ENCODE results near the gene SGTA.
"Not testable (repeated sequence)": the region's sequence is repeated elsewhere in the genome, so short reads cannot be mapped to it uniquely, and the experiment has no call there.

The SGTA gene

GRCh38 chr19:2792666-2793065 is 9.6 kb upstream of the SGTA start:
- not testable (repeated sequence) for DNase-seq

- DNase-seq: no peak
These were observed 8.8 kb upstream of the SGTA start for GRCh38 chr19:2791876-2792275.

DNA sequence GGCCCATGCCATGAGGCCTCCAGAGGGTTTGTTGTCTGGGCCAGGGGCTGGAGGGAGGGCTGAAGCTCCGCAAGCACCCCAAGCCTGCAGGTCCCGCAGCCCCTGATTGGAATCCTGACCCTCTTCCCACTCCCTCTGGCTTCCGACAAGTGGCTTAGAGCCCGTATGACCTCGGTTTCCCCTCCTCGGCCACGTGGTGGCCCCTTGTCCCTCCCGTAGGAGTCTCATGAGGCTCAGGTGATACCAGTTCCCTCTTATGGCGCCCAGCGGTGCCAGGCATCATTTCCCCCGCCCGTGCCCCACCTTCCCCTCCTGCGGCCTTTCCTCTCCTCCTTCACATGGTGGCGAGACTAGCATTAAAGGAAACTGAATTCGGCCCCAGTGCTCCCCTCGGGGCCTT is 8.4 kb upstream of the SGTA start:
- DNase-seq: no peak

DNA sequence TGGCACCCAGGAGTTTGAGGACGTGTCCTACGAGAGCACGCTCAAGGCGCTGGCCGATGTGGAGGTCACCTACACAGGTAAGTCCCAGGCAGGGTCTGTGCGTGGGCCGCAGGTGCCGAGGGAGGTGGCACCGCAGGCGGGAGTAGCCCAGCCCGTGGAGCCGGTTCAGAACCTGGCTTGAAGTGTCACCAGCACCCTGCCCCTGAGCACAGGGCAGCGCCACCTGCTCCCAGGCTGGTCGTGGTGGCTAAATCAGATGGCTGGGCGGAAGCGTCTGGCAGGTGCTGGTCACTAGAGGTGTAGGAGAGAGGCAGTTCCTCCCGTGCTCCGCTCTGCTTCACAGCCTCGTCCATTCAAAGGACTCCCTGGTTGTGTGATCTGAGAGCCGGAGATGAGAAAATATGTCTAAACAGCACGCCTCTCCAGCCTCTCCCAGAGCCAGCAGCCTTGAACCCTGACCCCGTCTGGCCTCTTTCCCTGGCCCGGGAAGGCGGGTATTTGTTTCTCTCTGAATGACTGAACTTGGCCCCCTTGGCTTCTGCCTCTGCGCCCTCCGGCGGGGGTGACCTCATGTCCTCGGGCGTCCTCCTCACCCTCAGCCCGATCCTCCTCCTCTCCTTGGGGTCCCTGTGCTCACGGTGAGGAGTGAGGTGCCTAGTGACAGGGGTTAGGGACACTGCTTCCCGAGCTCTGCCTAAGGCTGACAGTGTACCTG is 7.6 kb upstream of the SGTA start:
- no peak for DNase-seq

- DNase-seq: no peak
These were observed 7.1 kb upstream of the SGTA start for GRCh38 chr19:2790194-2790556.

DNA sequence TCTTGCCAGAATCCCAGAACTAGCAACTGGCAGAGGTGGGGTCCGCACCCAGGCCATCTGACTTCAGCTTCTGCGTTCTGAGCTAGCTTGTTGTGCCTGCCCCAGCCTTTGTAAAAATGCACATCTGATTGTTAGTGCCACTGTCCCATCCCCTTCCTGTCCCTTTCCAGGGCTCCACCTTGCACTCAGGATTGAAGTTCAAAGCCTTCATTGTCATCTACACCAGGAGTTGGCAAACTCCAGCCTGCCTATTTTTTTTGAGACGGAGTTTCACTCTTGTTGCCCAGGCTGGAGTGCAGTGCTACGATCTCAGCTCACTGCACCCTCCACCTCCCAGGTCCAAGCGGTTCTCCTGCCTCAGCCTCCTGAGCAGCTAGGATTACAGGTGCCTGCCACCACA is 5.2 kb upstream of the SGTA start:
- DNase-seq: no peak

DNA sequence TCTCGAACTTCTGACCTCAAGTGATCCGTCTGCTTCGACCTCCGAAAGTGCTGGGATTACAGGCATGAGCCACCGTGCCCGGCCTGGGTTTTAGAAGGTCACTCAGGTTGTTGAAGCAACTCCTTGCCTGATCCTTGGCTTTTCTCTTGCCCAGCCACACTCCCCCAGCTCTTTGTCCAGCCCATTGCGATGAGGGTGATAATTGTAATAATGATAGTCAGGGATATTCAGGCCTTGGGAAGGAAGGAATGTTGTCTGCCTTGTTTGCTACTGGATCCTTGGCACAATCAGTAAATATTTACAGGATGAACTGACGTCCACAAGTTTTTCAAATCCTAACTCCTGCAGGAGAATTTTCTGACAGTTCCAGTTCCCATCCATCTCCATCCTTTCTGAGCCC is 4.0 kb upstream of the SGTA start:
- DNase-seq: no peak

DNA sequence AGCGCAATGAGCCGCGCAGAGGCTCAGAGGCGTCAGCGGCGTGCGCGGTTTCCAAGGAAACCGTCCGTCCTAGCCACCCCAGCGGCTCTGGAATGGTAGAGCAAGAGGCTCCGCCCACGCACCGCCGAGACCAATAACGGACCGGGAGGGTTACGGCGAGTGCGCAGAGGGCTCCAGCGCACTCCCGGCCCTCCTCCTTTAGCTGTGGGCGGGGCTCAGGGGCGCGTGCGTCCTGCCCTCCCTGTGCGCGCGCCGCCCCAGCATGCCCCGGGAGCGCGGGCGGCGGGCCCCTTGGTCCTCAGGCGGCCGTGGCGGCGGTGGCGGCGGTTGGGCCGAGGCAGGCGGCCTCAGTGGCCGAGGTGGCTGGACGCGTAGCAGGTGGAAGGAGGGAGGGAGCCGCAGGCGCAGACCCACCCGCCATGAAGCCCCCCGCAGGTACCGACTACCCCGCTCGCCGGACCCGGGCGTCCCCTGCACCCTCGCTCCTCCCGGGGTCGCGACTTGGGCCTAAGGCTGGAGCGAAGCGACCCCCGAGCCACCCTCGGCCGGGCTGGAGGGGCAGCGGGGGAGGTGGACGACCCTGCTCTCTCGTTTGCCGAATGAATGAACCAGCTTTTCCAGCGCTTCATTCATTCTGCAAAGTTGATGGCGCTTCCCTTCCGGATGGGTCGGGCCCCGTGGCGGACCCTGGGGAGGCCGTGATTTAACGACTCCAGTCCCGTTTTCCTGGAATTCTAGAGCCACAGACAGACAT is 2.3 kb upstream of the SGTA start, which contains the start of gene THOP1:
THOP1 (plus strand) TSS at position 260 of the 754 bp plus-strand sequence; CDS start at position 420, 160 bp downstream.
- DNase-seq: peak; percentile 99

DNA sequence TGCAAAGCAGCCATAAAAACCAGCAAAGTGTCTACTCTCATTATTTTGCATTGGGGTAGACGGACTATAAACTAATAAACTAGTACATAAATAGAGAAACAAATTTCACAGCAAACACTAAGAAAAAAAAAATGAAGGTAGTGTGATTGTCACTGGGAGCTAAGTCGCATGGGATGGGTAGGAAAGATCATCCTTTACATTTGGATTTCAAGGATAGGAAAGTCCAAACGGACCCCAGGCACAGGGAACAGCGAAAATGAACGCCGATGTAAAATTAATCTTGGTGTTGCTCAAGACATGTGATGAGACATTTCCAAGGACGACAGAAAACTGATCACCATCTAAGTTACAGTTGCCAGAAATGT is 690 bp upstream of the SGTA start:
- no peak for DNase-seq

GRCh38 chr19:2782329-2782935 is 641 bp downstream of the SGTA start:
- DNase-seq: no peak

DNA sequence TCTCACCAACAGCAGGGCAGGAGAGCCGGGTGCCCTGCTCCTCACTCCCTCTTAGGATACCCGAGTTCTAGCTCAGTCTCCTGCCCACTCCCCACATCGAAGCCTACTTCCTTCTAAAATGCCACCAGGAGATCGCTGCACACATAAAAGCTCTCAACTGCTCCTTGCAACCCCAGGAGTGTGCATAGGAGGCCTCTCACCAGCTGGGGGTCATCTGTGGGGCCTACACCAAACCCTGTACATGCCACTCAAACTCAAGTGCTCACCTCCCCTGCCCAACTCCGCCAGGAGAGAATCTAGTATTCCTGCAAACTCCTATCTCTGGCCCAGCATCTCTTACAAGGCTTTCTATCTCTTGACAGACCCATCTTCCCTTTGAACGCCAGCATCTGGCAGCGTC is 2.8 kb downstream of the SGTA start:
- no peak for DNase-seq

- no peak for DNase-seq
These were observed 3.8 kb downstream of the SGTA start for GRCh38 chr19:2779121-2779740.

DNA sequence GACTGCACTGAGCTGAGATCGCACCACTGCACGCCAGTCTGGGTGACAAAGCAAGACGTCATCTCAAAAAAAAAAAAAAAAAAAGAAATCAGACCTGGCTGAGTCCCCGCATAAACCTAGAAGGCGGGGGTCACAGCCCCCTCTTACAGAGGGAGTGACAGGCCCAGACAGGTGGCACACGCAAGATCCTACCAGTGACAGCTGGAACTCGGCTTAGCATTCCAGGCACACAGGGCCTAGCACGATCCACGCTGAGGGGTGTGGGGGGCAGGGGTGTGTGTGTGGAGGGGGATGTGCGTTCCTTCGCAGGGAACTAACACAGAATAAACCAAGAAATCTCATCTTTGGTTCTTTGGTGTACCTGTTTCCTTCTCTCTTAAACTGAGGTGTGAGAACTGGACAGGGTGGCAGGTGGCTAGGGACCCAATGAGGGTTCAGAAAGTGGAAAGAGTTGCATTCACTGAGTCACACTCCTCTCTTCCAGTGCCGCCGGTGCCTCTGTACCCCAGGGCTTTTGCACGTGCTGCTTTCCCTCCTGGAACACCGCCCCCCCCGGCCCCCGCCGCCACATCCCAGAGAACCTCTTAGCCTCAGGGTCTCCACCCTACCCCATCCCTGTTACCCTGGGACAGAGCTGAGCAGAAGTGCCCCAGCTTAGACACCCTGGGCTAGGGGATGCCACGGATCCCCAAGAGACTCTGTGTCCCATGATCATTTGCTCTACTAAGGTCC is 5.0 kb downstream of the SGTA start:
- DNase-seq: no peak

GRCh38 chr19:2775556-2776430 is 7.3 kb downstream of the SGTA start:
- DNase-seq: no peak

GRCh38 chr19:2774953-2775555 is 8.0 kb downstream of the SGTA start:
- DNase-seq: no peak

- DNase-seq: no peak
These were observed 8.9 kb downstream of the SGTA start for GRCh38 chr19:2774083-2774679.

- no peak for DNase-seq
These were observed 11.0 kb downstream of the SGTA start for GRCh38 chr19:2771786-2772674.

DNA sequence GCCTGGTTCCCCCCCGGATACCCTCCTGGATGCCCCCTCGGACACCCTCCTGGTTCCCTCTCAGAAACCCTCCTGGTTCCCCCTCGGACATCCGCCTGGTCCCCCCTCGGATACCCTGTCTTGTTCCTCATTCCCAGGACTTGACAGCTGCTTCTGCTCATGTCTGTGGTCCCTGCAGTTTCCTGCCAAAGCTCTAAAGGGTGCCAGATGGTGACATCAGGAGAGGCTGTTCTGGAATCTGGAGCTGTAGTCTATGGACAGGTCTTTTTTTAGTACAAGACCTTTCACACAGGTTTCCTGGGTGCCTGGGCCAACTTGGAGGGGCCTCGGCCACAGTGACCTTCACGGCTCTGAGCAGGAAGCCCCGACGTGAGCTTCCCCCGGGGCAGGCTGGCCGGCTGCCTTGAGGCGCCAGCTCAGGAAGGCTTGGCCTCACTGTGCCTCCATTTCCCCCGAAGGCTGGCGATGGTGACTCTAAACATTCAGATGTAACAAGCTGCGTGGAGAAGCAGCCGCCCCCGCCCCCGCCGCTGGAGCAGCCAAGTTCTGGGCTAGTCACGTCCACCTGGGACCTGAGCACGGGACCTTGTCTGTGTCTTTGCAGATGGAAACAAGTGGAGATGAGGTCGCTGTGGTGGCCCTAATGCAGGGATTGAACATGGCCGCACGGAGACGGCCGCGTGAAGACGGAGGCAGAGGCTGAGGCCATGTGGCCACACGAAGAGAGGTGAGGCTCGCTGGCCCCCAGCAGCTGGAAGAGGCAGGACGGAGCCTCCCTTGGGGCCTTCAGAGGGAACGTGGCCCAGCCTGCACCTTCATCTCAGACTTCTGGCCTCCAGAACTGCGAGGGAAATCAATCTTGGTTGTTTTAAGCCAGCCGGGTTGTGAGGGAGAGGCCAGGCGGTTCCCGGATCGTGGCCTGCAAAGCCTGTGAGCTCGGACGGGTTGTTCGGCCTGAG is 12.7 kb downstream of the SGTA start:
- no peak for DNase-seq

DNA sequence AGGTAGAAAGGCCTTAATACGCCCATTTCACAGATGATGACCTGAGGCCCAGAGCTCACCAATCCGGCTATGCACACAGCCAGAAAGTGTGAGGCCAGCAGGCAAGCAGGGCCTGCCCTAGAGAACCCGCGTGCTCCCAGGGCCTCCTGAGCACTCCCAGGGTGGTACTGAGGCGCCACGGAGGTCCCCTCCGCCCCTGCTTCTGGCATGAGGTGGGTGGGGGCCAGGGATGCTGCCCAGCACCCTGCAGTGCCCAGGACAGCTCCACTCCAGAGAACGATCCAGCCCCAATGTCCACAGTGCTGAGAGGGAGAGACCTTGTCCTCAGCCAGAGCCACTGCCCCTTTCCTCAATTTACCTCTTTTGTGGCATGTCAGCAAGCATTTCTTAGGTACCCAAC is 13.9 kb downstream of the SGTA start:
- no peak for DNase-seq

Measured in NCI-H2171 (cell line).